T-helper 1 cell treated with Interleukin-12 subunit alpha and Interleukin-12 subunit beta and Interleukin-4 antibody, amounts not matched to agents 30 μg/mL and 1 μg/mL, for 36 hours (primary cell): ENCODE measurements around the gene ALS2CL.

Experiments
- H3K27ac Mint-ChIP-seq: one replicate; pipeline ENCODE4 v1.8.0; 2021; ENCODE audit warnings: mild to moderate bottlenecking, mixed read lengths
- H3K27me3 Mint-ChIP-seq: one replicate; pipeline ENCODE4 v1.8.0; 2021; ENCODE audit warnings: low read depth, mixed read lengths
- H3K36me3 Mint-ChIP-seq: one replicate; pipeline ENCODE4 v1.8.0; 2021; ENCODE audit warnings: low read depth, mixed read lengths
- H3K4me1 Mint-ChIP-seq: one replicate; pipeline ENCODE4 v1.8.0; 2021; ENCODE audit warnings: low read depth, mixed read lengths
- H3K4me3 Mint-ChIP-seq: one replicate; pipeline ENCODE4 v1.8.0; 2021; ENCODE audit warnings: mild to moderate bottlenecking, moderate library complexity, mixed read lengths
- H3K9me3 Mint-ChIP-seq: one replicate; pipeline ENCODE4 v1.8.0; 2021; ENCODE audit warnings: mixed read lengths

The ALS2CL gene

DNA sequence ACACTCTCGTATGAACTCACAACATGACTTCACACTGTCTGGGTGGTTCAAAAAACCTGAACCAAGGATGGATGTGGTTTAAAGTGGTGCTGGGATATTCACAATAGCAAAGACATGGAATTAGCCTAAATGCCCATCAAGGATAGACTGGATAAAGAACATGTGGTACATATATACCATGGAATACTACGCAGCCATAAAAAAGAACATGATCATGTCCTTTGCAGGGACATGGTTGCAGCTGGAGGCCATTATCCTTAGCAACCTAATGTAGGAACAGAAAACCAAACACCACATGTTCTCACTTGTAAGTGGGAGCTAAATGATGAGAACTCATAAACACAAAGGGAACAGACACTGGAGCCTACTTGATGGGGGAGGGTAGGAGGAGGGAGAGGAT is 27.5 kb upstream of the ALS2CL start:
- Mint-ChIP-seq H3K9me3 (no peaks in the 10 kb centered on the region), H3K27me3 (peaks cover 3% of the 10 kb centered on the region), H3K4me1 (no peaks in the 10 kb centered on the region), H3K36me3 (no peaks in the 10 kb centered on the region), H3K4me3 (no peak overlapping the region), H3K27ac (no peak overlapping the region)

DNA sequence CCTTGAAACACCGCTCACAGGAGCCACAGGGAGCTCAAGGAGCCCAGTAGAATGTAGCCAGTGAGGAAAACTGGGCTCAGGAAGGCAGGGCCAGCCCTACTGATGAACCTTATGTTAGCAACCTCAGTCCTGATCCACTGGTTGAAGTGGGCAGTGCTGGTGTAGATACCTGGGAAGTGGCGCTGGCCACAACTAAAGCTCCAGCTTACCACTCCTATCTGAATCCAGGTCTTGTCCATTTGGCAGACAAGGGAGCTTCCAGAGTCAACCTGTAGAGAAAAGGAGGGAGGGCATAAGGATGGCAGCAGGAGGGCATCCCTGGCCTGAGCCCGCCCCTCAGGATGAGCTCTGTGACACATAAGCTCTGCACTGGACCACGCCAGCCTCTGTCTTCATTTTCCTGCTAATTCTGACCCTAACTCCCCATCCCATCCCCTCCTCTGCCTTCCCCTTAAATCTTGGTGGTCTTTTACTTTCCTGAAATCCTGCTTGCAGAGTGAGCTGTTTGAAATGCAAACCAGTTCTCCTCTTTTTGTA is 26.3 kb upstream of the ALS2CL start:
- H3K4me3 Mint-ChIP-seq = no peak overlapping the region

DNA sequence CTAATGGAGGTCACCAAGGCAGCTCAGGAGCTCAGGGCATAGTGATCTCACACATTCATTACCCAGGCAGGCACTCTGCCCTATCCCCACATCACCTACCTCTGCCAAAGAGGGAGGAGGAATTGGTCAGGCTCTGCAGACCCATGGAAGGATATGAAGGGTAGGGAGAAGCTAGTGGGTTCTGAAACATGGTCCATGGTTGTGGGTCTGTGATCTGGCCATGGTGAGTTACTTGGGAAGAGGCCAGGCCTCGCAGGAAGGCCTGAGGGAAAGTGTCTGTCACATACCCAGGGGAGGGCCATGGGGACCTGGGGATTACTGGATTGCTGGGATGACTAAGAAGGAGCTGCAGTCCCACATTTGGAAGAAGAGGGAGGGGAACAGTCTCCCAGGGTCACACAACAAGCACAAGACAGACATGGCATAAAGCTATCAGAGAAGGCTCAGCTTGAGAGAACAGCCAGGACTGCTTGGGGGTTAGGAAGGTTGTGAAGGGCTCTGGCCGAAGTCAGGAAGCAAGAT is 25.6 kb upstream of the ALS2CL start:
- no peaks in the 10 kb centered on the region for H3K36me3 Mint-ChIP-seq

More for the DNA sequence above, 26.3 kb upstream of the ALS2CL start:
- H3K4me1 Mint-ChIP-seq = no peaks in the 10 kb centered on the region
- H3K27me3 Mint-ChIP-seq = no peaks in the 10 kb centered on the region
- no peaks in the 10 kb centered on the region for H3K9me3 Mint-ChIP-seq
- H3K27ac Mint-ChIP-seq = no peak overlapping the region
- no peaks in the 10 kb centered on the region for H3K36me3 Mint-ChIP-seq

DNA sequence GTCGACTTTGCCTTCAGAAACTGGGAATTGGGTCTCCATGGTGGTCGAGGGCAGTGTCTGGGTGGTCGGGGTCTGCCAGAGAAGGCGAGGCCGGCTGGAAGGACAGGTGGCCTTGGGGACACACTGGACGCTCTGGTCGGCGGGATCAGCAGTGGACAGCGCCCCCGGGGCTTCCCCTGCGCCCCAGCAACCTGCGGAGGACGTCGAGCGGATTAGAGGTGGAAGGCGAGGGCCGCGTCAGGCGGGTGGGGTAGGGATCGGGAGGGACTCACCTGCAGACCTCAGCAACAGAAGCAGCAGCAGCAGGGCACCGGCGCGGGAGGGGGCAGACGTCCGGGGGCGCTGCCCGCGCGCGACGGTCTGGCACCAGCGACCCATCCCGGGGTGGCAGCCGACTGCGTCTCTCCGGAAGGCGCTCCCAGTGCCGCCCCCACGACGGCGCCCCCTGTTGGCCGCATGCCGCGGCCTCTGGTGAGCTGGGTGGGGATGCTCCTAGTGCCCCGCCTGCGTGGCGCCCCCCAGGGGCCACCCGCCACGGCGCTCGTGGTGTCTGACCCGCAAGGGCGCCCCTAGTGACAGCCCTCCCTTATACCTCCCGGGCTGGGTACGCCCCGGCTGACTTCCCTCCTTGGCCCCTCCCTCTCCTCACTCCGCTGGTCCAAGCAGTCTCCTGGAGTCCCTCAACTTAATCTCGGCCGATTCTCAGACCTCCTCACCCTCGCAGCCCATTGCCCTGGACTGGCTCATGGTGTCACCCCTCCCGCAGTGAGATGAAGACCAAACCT is 24.2 kb upstream of the ALS2CL start, which contains the start of gene PRSS50:
PRSS50 (minus strand) TSS at position 423 of the 785 bp plus-strand sequence; CDS start at position 378, 45 bp downstream.
- Mint-ChIP-seq H3K27ac (no peak within 1 kb of the TSS), H3K9me3 (no peaks in the 10 kb centered on the region), H3K4me3 (no peak within 1 kb of the TSS), H3K4me1 (no peaks in the 10 kb centered on the region), H3K36me3 (no peaks in the 10 kb centered on the region), H3K27me3 (no peaks in the 10 kb centered on the region)

More for the DNA sequence above, 25.6 kb upstream of the ALS2CL start:
- H3K4me1 Mint-ChIP-seq = no peaks in the 10 kb centered on the region
- H3K9me3 Mint-ChIP-seq = no peaks in the 10 kb centered on the region
- no peak overlapping the region for H3K27ac Mint-ChIP-seq
- H3K27me3 Mint-ChIP-seq = no peaks in the 10 kb centered on the region
- no peak overlapping the region for H3K4me3 Mint-ChIP-seq

DNA sequence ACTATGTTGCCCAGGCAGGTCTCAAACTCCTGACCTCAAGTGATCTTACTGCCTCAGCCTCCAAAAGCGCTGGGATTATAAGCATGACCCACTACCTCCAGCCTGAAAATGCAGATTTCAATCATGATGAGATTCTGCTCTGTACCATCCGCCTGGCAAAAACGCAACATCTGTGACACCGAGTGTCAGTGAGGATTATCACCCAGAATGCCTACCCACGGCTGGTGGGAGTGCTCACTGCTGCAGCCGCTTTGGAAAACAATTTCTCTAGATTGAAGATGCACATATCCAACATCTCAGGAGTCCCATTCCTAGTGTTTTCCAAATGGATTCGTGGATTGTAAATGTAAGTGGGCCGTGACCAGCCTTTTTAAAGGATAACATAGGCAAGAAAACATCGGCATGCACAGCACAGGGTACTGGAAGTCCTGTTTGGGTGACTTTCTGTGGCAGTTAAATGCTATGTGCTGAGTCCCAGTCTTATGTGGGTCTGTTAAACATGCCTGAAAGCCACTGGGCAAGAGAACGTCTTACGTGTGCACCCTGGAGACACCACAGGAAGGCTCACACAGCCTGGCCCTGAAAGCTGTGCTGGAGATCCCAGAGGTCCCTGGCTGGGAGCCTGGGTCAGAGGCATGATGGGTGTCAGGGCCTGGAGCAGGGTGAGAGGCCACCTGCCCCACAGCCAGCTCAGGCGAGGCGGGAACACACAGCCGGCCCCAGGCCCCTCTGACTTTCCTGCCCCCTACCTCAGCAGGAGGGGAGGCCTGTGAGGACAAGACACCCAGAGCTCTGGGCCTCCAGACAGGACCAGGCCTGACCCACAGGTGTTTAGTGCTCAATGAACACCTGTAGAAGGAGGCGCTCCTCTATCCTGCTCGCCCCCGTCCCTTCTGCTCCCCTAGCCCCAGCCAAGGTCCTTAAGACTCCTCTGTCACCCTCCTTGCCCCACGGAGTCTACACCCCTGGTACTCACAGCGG is 23.3 kb upstream of the ALS2CL start:
- no peak overlapping the region for H3K4me3 Mint-ChIP-seq
- H3K27ac Mint-ChIP-seq = no peak overlapping the region
- no peaks in the 10 kb centered on the region for H3K9me3 Mint-ChIP-seq
- H3K27me3 Mint-ChIP-seq = no peaks in the 10 kb centered on the region
- H3K36me3 Mint-ChIP-seq = no peaks in the 10 kb centered on the region
- H3K4me1 Mint-ChIP-seq = no peaks in the 10 kb centered on the region

DNA sequence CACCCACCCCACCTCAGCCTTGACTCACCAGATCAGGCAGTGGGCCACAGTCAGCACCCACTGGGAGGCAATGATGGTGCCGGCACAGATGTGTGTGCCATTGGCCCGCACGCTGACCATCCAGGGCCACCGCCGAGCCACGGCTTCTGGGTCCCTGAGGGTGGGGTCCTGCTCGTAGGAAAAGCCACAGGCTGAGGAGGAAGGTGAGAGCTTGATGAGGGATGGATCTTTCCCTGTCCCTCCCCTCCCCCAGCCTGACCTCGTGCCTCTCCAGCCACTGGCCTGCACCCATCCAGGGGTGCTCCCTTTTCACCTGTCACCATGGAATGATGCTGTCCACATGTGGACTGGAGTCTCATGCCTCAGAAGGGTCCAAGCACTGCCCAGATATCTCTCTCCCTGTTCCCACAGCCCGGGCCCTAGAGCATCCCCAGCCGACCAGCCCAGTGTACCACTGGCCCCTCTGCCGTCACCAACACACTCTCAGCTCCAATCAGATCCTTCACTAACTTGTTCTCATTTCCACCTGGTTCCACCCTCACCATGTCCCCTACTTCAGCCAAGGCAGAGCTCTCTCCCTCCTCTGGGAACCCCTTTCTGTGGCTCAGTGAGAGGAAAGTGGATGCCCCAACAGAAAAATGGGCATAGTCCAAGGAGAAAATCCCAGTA is 22.2 kb upstream of the ALS2CL start:
- Mint-ChIP-seq H3K27me3 (no peaks in the 10 kb centered on the region), H3K27ac (no peak overlapping the region), H3K36me3 (no peaks in the 10 kb centered on the region), H3K4me1 (no peaks in the 10 kb centered on the region), H3K9me3 (no peaks in the 10 kb centered on the region), H3K4me3 (no peak overlapping the region)

DNA sequence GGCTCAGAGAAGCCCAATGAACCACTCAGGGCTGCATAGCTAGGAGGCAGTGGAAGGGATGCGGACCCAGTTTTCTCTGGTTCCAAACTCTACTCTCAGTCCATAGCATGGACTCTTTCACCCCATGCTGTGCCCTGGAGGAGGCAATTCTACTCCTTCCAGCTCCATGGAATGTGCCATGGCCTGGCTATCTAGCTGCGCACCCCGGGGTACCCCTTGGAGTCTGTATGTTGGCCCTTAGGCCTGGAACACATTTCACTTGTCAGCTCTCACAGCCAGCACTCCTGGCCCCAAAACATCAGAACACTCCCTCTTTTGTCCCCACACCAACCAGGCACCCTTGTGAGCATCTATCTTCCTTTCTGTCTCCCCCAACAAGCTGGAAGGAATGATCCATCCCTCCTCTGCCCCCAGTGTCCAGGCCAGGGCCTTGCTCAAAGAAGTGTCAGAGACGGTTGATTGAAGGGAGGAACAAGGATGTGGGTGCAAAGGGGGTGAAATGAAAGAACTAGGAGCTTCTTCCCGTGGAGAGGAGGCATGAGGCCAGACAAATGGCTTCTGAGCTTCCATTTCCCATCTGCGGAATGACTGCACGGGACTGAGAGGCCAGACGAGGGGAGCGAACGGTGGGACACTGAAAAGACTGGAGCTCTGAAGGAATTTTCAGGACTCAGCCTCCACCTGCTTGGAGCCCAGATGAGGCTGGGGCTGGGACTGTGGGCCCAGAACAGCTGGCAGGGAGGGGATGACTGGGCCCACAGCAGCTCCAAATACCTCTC is 21.4 kb upstream of the ALS2CL start:
- Mint-ChIP-seq H3K36me3 (no peaks in the 10 kb centered on the region), H3K9me3 (no peaks in the 10 kb centered on the region), H3K27me3 (no peaks in the 10 kb centered on the region), H3K27ac (no peak overlapping the region), H3K4me1 (no peaks in the 10 kb centered on the region), H3K4me3 (no peak overlapping the region)

DNA sequence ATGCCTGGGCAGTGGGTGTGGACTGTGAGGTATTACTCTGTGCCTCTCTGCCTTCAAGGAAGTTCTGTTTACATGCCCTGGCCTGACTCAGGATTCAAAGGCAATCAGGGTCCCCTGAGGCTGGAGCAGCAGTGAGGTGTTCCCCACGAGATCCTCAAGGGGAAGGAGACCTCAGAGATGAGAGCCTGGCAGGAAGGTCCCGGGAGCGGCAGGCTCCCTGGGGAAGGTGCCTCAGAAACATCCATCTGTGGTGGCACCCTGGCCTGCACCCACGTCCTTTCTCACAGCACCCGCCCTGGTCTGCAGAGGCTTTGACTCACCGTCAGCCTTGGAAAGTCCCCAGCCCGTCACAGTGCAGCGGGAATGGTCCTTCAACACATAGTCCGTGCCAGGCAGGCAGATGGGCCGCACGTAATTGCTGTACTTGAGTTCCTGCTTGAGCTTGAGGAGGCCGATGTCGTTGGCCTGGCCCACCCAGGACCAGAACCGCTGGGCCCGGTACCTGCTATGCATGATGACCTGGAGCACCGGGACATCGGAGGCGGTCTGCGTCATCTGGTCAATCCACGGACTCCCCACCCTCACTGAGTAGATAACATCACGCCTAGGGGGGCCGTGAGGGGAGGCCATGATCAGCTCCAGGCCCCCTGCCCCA is 20.5 kb upstream of the ALS2CL start:
- Mint-ChIP-seq H3K27me3 (no peaks in the 10 kb centered on the region), H3K9me3 (no peaks in the 10 kb centered on the region), H3K4me3 (no peak overlapping the region), H3K4me1 (no peaks in the 10 kb centered on the region), H3K27ac (no peak overlapping the region), H3K36me3 (no peaks in the 10 kb centered on the region)

DNA sequence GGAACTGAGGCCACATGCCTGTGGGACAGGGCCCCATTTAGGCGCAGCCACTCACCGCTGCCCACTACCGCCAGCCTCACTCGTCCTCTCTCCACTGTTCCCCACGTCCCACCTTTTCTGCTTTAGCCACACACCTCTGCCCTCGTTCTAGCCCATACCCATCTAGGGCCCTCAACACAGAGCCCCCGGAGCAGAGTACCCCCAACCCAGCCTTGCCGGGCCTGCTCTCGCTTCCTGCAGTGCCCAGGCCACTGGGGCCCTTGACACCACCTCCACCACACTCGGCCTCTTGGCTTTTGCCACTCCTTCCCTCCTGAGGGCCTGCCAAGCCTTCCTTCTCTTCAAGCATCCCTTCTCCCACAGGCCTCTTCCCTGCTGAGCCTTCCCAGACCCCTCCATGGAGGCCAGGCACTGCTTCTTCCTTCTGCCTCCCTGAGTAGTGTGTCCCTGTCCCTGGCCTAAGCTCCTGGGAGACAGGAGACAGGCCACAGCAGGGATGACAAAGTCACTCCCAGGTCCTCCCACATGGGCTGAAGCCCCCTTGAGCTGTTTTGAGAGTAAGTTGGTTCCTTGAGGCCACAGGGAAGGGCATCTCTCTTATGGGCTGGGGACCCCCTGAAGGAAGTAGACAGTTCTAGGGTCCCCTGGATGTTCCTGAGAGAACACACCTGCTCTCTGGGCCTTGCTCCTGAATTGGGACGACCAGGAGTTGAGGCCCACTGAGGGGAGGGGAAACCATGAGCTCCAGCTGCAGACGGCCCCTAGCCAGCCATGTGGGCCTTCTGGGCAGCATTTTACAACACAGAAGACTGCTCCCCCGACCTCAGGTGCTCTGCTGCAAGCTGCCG is 19.8 kb upstream of the ALS2CL start:
- no peak overlapping the region for H3K27ac Mint-ChIP-seq
- H3K27me3 Mint-ChIP-seq = no peaks in the 10 kb centered on the region
- no peak overlapping the region for H3K4me3 Mint-ChIP-seq
- no peaks in the 10 kb centered on the region for H3K9me3 Mint-ChIP-seq
- H3K4me1 Mint-ChIP-seq = no peaks in the 10 kb centered on the region
- no peaks in the 10 kb centered on the region for H3K36me3 Mint-ChIP-seq

DNA sequence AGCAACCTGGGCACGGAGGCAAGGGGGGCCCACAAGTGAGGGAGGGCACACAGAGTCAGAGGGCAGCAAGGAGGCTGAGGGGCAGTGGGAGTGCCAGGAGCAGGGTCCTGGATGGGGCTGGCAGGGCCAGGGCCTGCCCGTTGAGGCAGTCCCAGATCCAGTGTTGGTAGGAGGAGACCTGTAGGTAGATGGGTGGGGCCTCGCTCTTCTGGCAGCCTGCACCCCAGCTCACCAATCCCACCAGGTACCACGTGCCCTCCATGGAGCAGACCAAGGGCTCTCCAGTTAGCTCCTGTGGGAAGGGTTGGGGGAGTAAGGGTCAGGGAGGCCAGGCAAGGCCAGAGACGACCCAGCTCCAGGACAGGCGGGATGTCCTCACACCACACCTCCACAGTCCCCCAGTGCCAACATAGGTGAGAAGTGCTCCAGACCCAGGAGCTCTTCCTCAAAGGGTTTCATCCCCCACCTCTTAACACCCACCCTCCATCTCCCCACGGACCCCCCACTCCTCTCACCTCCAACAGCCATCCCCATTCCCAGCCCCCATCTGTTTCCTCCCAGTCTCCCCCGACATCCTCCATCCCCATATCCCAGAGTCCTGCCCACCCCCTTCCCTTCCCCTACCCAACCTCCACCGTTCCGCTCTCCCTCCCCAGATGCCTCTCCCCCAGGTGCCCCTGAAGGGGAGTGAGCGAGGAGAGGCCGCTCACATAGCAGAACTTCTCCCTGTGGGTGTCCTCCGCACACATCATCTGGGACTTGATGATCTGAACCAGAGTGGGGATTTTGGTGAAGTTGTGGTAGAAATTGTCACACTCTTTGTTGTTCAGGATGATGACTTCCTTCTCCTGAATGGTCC is 18.9 kb upstream of the ALS2CL start:
- no peaks in the 10 kb centered on the region for H3K36me3 Mint-ChIP-seq
- H3K4me1 Mint-ChIP-seq = no peaks in the 10 kb centered on the region
- H3K27ac Mint-ChIP-seq = no peak overlapping the region
- no peaks in the 10 kb centered on the region for H3K9me3 Mint-ChIP-seq
- no peak overlapping the region for H3K4me3 Mint-ChIP-seq
- H3K27me3 Mint-ChIP-seq = no peaks in the 10 kb centered on the region

DNA sequence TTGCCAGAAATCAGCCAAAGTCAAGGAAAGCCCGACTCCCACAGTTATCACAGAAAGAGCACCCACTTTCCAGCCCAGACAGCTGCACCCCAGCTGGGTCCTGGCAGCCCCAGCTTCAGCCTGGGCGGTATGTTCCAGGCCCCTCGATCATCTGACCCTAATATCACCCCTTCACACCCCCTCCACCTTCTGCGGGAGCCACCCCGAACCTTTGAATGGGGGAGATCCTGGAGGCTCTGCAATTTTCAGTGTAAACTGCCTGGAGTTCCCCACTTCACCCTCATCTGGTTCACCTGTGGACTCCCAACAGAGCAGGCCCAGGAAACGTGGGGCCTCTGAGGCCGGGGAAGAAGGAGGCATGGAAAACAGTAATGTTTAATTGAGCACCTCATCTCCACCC is 18.3 kb upstream of the ALS2CL start:
- Mint-ChIP-seq H3K27me3 (no peaks in the 10 kb centered on the region), H3K27ac (no peak overlapping the region)

DNA sequence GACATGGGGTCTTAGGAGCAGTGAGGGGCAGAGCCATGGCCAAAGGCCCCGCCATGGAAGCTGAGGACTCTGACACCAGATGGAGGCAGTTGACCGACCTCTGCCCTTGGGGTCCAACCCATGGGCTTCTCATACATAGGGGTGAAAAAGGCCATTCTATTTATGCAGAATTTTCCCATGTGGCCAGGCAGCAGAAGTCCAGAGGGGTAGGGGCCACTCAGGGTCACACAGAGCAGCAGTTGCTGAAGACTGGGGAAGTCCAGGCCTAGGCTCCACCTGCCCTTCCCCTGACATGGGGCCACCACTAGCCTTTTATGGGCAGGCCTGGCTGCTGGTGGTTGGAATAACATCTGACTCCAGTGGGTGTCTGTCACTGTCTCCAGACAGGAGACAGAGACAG is 17.8 kb upstream of the ALS2CL start:
- Mint-ChIP-seq H3K4me3 (no peak overlapping the region), H3K4me1 (no peaks in the 10 kb centered on the region), H3K9me3 (no peaks in the 10 kb centered on the region), H3K36me3 (no peaks in the 10 kb centered on the region), H3K27ac (no peak overlapping the region), H3K27me3 (no peaks in the 10 kb centered on the region)

More for the DNA sequence above, 18.3 kb upstream of the ALS2CL start:
- Mint-ChIP-seq H3K4me3 (no peak overlapping the region), H3K4me1 (no peaks in the 10 kb centered on the region), H3K36me3 (no peaks in the 10 kb centered on the region), H3K9me3 (no peaks in the 10 kb centered on the region)
